K562 (cell line): Measurements from ENCODE around the gene EPHB2. TPM values are rescaled to one million over a fixed set of nuclear protein-coding genes. Genes with fewer than 3 reads are reported as not detected.
A peak's percentile ranks its signal among the peaks of the same experiment; 100 is the strongest.

Source experiments
- ATAC-seq: fragments of 200-7000 bp; cut with Tn5 transposase; 3 replicates; pipeline ENCODE4 v1.9.1; 2020; ENCODE audit warnings: moderate library complexity
- BruUV-seq: library from RNA; stranded (reverse); fragments of 400-500 nt; replicated peaks from 2 replicates; lab custom pipeline; 2021; lab: Mats Ljungman, UMichigan
- CTCF ChIA-PET: fragments of 300-600 bp; formaldehyde crosslinking; extraction: SDS; loops from one replicate; lab custom pipeline; 2021; ENCODE audit warnings: low intra/inter-chr PET ratio; lab: Yijun Ruan, JAX
- POLR2A ChIA-PET: fragments of 300-600, 350-650 bp; sonication (Branson Sonifier 250); formaldehyde crosslinking; extraction: SDS; loops from one replicate; lab custom pipeline; 2021; ENCODE audit warnings: antibody characterized with exemption, inconsistent platforms; lab: Yijun Ruan, JAX
- DNase-seq, 4 experiments: peaks; one replicate each; pipeline versions ENCODE4 v3.0.0 to v3.0.0-alpha.2; 2011 to 2018; ENCODE audit warnings: low spot score in 3 of 4, mixed read lengths in 3 of 4; ENCODE audit errors: extremely low read depth in 1 of 4
- FAIRE-seq: peaks from 2 replicates; lab custom pipeline; 2011; peaks lifted over from hg19 to GRCh38; lab: Jason Lieb, UNC
- H2AFZ ChIP-seq: 2 replicates; pipeline ENCODE4 v1.6.0; 2011; ENCODE audit warnings: low read depth, low read length, control low read depth, inconsistent platforms
- H3K27ac ChIP-seq: fragments of 200-600 bp; 3 replicates; pipeline ENCODE4 v1.8.0; 2011; ENCODE audit warnings: low read depth, mild to moderate bottlenecking, control low read depth, inconsistent platforms, low read length, moderate library complexity, mixed read lengths; ENCODE audit errors: extremely low read depth
- H3K27me3 ChIP-seq, 2 experiments: fragments of 300-600 bp in 1 of 2; 2 replicates in 1 of 2; 3 replicates in 1 of 2; pipeline versions ENCODE4 v1.6.0 to v1.8.0; 2011; ENCODE audit warnings: inconsistent platforms in 2 of 2, low read length in 2 of 2, mild to moderate bottlenecking in 1 of 2, mixed read lengths in 1 of 2, moderate library complexity in 1 of 2; ENCODE audit not compliant: control insufficient read depth in 2 of 2, insufficient read depth in 2 of 2
- H3K36me3 ChIP-seq: fragments of 300-600 bp; 3 replicates; pipeline ENCODE4 v1.8.0; 2011; ENCODE audit warnings: mild to moderate bottlenecking, low read length, inconsistent platforms; ENCODE audit not compliant: control insufficient read depth, insufficient read depth
- H3K4me1 ChIP-seq, 2 experiments: fragments of 200-600 bp in 1 of 2; replicated peaks in 1 of 2; 2 replicates in 1 of 2; 3 replicates in 1 of 2; pipeline versions ENCODE4 v1.5.1 to v1.8.0; 2011; ENCODE audit warnings: inconsistent platforms in 2 of 2, low read length in 2 of 2, mild to moderate bottlenecking in 1 of 2, mixed read lengths in 1 of 2, moderate library complexity in 1 of 2; ENCODE audit not compliant: control insufficient read depth in 2 of 2, insufficient read depth in 2 of 2
- H3K4me2 ChIP-seq: 2 replicates; pipeline ENCODE4 v1.6.1; 2011; ENCODE audit warnings: low read length, control low read depth, inconsistent platforms, mixed read lengths; ENCODE audit not compliant: insufficient read depth
- H3K4me3 ChIP-seq: fragments of 200-600 bp; sonication (generic), shearing (Covaris generic); 2 replicates; pipeline ENCODE4 v1.5.1; 2016; ENCODE audit warnings: control low read depth, inconsistent platforms
- H3K79me2 ChIP-seq: fragments of 200-600 bp; 3 replicates; pipeline ENCODE4 v1.8.0; 2011; ENCODE audit warnings: low read length, inconsistent platforms; ENCODE audit not compliant: control insufficient read depth, insufficient read depth
- H3K9ac ChIP-seq, 2 experiments: 2 replicates each; pipeline versions ENCODE4 v1.6.0 to v1.6.1; 2011; ENCODE audit warnings: low read depth in 2 of 2, low read length in 2 of 2, control low read depth in 1 of 2, inconsistent platforms in 1 of 2, mild to moderate bottlenecking in 1 of 2, mixed read lengths in 1 of 2; ENCODE audit not compliant: insufficient read depth in 1 of 2
- H3K9me1 ChIP-seq: one replicate; pipeline ENCODE4 v1.6.0; 2011; ENCODE audit warnings: inconsistent platforms, mild to moderate bottlenecking, low read length, moderate library complexity; ENCODE audit not compliant: control insufficient read depth, insufficient read depth
- H3K9me3 ChIP-seq: replicated peaks from 2 replicates; pipeline ENCODE4 v1.5.1; 2011; ENCODE audit warnings: low read depth, low read length, inconsistent platforms; ENCODE audit not compliant: control insufficient read depth, insufficient read depth
- H4K20me1 ChIP-seq: replicated peaks from 2 replicates; pipeline ENCODE4 v1.6.1; 2011; ENCODE audit warnings: low read length, inconsistent platforms, mixed read lengths; ENCODE audit not compliant: control insufficient read depth, insufficient read depth
- BMI1 ChIP-seq: fragments of 150-350 bp; IDR thresholded peaks from 2 replicates; pipeline ENCODE4 v1.6.1; 2014; ENCODE audit warnings: low read length
- CTBP1 ChIP-seq: fragments of 450-650 bp; IDR thresholded peaks from 2 replicates; pipeline ENCODE4 v1.6.1; 2016; ENCODE audit warnings: borderline replicate concordance
- SPI1 ChIP-seq: IDR thresholded peaks from 2 replicates; pipeline ENCODE4 v1.6.1; 2011; ENCODE audit warnings: low read depth, low read length, control low read depth, borderline replicate concordance
- TEAD4 ChIP-seq, 2 experiments: sonication (generic) in 1 of 2; formaldehyde crosslinking in 1 of 2; IDR thresholded peaks; 2 replicates each; pipeline versions ENCODE4 v1.6.1 to v1.8.0; 2012 to 2022; ENCODE audit warnings: borderline replicate concordance in 1 of 2, inconsistent platforms in 1 of 2, low read length in 1 of 2, mild to moderate bottlenecking in 1 of 2, missing genetic modification reagents in 1 of 2
- ZNF140 ChIP-seq: fragments of 250-450 bp; sonication (Bioruptor Pico); IDR thresholded peaks from 2 replicates; pipeline ENCODE4 v1.8.0; 2021; ENCODE audit warnings: moderate library complexity, mild to moderate bottlenecking, inconsistent platforms
- WGBS: fragments of 100-300 bp; shearing (Covaris generic); methylation state at CpG from one replicate; pipeline ENCODE4 v1.1.6; 2016; ENCODE audit warnings: low coverage, mixed read lengths; ENCODE audit not compliant: insufficient coverage; ENCODE audit errors: missing lambda C conversion rate; 5-methylcytosine and 5-hydroxymethylcytosine counted together
- in situ Hi-C: fragments of 300-500 bp; cut with MboI; formaldehyde crosslinking; loops from 4 replicates; pipeline ENCODE4 v1.15.0; 2018; ENCODE audit warnings: inconsistent platforms, mixed read lengths
- intact Hi-C: fragments of 100-400 bp; cut with micrococcal nuclease; formaldehyde crosslinking; loops from 2 replicates; pipeline ENCODE4 v1.14.2; 2022
- polyA plus RNA-seq, 8 experiments: library from polyadenylated mRNA; depleted of rRNA in 4 of 8; stranded (reverse) in 5 of 8; unstranded in 3 of 8; fragments of >200 nt; fragmentation: Nextera tagmentation in 2 of 8; fragmentation: Illumina TruSeq in 1 of 8; extraction: Ambion mirVana in 2 of 8; extraction: Trizol in 1 of 8; gene quantifications; 2 replicates each; pipeline versions ENCODE4 v1.2.1 to v1.2.3, GENCODE V29; 2011 to 2014; ENCODE audit warnings: inconsistent platforms in 1 of 8, missing spikeins in 1 of 8
- total RNA-seq, 7 experiments: library from RNA; depleted of rRNA in 6 of 7; stranded (reverse); fragments of >200 nt in 6 of 7; fragmentation: Illumina TruSeq in 2 of 7; extraction: Trizol in 2 of 7; gene quantifications; 2 replicates each; pipeline versions ENCODE4 v1.2.1 to v1.2.3, GENCODE V29; 2011 to 2021; ENCODE audit warnings: low replicate concordance in 1 of 7
- TF ChIP-seq, protein P1 (sequence below): fragments of 250-450 bp; sonication (Bioruptor Pico); IDR thresholded peaks from 2 replicates; pipeline ENCODE4 v1.4.0; 2020
- TF ChIP-seq, protein P2 (sequence below): sonication (generic); formaldehyde crosslinking; IDR thresholded peaks from 2 replicates; pipeline ENCODE4 v1.8.1; 2022; ENCODE audit warnings: missing genetic modification reagents
- TF ChIP-seq, protein P3 (sequence below): fragments of 450-650 bp; formaldehyde crosslinking; IDR thresholded peaks from 2 replicates; pipeline ENCODE4 v1.4.0; 2020; ENCODE audit warnings: mild to moderate bottlenecking, mixed read lengths

Gene EPHB2
- total and polyA plus RNA-seq, 9 of the 15 experiments (the other 6 are each of a cell fraction or from before 2014, with no cell fraction given): not detected

DNA sequence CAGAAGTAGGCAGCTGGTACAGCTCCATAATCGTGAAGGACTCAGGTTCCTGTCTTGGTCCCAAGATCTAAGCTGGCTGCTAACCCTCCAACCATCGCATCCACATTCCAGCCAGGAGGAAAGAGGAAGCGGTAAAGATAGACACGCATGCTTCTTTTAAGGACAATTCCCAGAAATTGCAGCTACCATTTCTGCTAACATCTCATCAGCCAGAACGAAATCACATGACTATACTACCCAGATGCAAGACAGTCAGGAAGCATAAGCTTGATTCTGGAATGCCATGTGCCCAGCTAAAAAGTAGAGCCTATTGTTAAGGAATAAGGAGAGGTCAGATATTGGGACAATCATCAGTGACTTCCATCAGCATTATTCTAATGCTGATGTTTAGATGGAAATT, 110.4 kb downstream of the EPHB2 start:
- no peaks in the 10 kb centered on the region for H3K9me1 ChIP-seq
- no peak overlapping the region for H3K9ac ChIP-seq
- no peak overlapping the region for H3K27ac ChIP-seq
- in situ Hi-C loops: no loop called here
- ATAC-seq: no peak
- H3K27me3 ChIP-seq: peaks cover 12 to 35% of the 10 kb centered on the region in 2 experiments; a peak in 4 of 5 replicates
- POLR2A ChIA-PET: interaction anchor here (0.6 to 1.5 kb wide), 3 partner anchors 17 to 275 kb away, joined by 3 to 4 read pairs (median 3); no protein-coding TSS in a partner anchor
- H3K79me2 ChIP-seq: no peaks in the 10 kb centered on the region
- no peak overlapping the region for H3K4me3 ChIP-seq
- H3K4me1 ChIP-seq: no peaks in the 10 kb centered on the region
- CTCF ChIA-PET: no interaction called here
- no peaks in the 10 kb centered on the region; the same call in 1 of the 2 replicates for H4K20me1 ChIP-seq
- WGBS: 0% methylated on average over 4 of the region's 5 CpGs
- no peak overlapping the region for H3K4me2 ChIP-seq
- H3K36me3 ChIP-seq: no peaks in the 10 kb centered on the region
- TF ChIP-seq ZNF140 (no peak), CTBP1 (peak; percentile 30; the same call in 1 of the 2 replicates), TEAD4 (IDR thresholded peaks at IDR 0.05; ENCODE audit: low read length) (peak; percentile 36; the same call in 1 of the 2 replicates), TEAD4 (CRISPR knock-in tag; IDR thresholded peaks at IDR 0.05; ENCODE audit: borderline replicate concordance) (no peak), SPI1 (peak; percentile 80; the same call in 1 of the 2 replicates), BMI1 (no peak)
- TF ChIP-seq, protein P1, sequence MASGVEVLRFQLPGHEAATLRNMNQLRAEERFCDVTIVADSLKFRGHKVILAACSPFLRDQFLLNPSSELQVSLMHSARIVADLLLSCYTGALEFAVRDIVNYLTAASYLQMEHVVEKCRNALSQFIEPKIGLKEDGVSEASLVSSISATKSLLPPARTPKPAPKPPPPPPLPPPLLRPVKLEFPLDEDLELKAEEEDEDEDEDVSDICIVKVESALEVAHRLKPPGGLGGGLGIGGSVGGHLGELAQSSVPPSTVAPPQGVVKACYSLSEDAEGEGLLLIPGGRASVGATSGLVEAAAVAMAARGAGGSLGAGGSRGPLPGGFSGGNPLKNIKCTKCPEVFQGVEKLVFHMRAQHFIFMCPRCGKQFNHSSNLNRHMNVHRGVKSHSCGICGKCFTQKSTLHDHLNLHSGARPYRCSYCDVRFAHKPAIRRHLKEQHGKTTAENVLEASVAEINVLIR (CRISPR knock-in tag): no peak
- TF ChIP-seq, protein P2, sequence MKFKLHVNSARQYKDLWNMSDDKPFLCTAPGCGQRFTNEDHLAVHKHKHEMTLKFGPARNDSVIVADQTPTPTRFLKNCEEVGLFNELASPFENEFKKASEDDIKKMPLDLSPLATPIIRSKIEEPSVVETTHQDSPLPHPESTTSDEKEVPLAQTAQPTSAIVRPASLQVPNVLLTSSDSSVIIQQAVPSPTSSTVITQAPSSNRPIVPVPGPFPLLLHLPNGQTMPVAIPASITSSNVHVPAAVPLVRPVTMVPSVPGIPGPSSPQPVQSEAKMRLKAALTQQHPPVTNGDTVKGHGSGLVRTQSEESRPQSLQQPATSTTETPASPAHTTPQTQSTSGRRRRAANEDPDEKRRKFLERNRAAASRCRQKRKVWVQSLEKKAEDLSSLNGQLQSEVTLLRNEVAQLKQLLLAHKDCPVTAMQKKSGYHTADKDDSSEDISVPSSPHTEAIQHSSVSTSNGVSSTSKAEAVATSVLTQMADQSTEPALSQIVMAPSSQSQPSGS (CRISPR knock-in tag): no peak
- TF ChIP-seq, protein P3, sequence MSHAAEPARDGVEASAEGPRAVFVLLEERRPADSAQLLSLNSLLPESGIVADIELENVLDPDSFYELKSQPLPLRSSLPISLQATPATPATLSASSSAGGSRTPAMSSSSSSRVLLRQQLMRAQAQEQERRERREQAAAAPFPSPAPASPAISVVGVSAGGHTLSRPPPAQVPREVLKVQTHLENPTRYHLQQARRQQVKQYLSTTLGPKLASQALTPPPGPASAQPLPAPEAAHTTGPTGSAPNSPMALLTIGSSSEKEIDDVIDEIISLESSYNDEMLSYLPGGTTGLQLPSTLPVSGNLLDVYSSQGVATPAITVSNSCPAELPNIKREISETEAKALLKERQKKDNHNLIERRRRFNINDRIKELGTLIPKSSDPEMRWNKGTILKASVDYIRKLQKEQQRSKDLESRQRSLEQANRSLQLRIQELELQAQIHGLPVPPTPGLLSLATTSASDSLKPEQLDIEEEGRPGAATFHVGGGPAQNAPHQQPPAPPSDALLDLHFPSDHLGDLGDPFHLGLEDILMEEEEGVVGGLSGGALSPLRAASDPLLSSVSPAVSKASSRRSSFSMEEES (CRISPR knock-in tag): peak; percentile 78
- TF ChIP-seq, all 486 proteins: peak for 4
- intact Hi-C loops: no loop called here
- DNase-seq (no peak), FAIRE-seq (peak; percentile 48)
- Histone ChIP-seq H3K9me3 (no peaks in the 10 kb centered on the region), H2AFZ (no peak overlapping the region)
- BruUV-seq: no TSS peak
